Measurements from ENCODE around the gene NR5A1. TPM values are rescaled to one million over a fixed set of nuclear protein-coding genes. Genes with fewer than 3 reads are reported as not detected.

Gene NR5A1
- total RNA-seq, 1 donor from 2014 or later = 1.2 TPM

DNA sequence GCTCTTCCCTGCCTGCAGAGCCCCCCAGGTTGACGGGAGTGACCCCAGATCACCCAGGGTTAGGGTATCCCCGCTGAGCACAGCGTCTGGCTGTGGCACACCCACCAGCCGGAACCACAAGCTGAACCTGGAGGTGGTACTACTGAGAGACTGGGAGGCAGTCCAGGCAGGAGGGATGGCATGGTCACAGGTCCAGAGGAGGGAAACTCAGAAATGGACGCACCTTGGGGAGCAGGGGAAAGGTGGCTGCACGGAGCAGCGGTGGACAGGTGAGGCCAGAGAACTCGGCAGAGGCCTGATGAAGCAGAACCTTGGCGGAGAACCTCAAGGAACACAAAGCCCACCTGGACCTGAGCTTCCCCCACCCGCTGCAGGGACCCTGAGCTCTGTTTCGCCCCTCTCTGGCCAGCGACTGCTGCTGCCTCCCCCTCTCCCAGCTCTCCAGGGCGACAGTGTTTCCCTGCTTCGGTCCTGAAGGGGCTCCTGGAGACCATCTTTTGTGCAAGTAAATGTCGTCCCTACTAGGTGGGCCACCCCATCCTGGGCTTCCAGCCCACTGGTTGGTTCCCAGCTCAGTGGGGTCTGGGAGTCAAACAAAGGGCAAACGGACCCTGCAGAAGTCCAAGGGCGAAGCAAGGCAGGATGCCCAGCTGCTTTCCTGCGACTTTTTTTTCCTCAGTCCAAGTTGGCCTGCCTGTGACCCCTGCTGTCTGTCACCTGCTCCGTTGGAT is 56.1 kb downstream of the NR5A1 start:
- Mint-ChIP-seq H3K27me3 (ENCODE audit: unreplicated experiment) (peaks cover 7% of the 10 kb centered on the region), H3K27ac (ENCODE audit: unreplicated experiment) (no peak overlapping the region), H3K4me3 (ENCODE audit: unreplicated experiment) (no peak overlapping the region), H3K9me3 (ENCODE audit: unreplicated experiment) (no peaks in the 10 kb centered on the region), H3K4me1 (ENCODE audit: unreplicated experiment) (peaks cover 5% of the 10 kb centered on the region), H3K36me3 (ENCODE audit: low read depth, unreplicated experiment) (no peaks in the 10 kb centered on the region)
- TF ChIP-seq CTCF (IDR thresholded peaks at IDR 0.05; ENCODE audit: unreplicated experiment) = no peak
- no peak for DNase-seq (ENCODE audit: low spot score)

GRCh38 chr9:124450241-124450924 is 56.8 kb downstream of the NR5A1 start, which contains the start of gene ADGRD2:
Gene ADGRD2 (plus strand): TSS chr9:124450451. CDS start chr9:124451667, 1,216 bp downstream.
- H3K4me3 Mint-ChIP-seq (ENCODE audit: unreplicated experiment) = peak within 1 kb of the TSS; percentile 47
- no peak within 1 kb of the TSS for H3K27ac Mint-ChIP-seq (ENCODE audit: unreplicated experiment)
- DNase-seq (ENCODE audit: low spot score) = peak; percentile 47
- H3K4me1 Mint-ChIP-seq (ENCODE audit: unreplicated experiment) = peaks cover 5% of the 10 kb centered on the region
- TF ChIP-seq CTCF (IDR thresholded peaks at IDR 0.05; ENCODE audit: unreplicated experiment) = no peak
- H3K9me3 Mint-ChIP-seq (ENCODE audit: unreplicated experiment) = no peaks in the 10 kb centered on the region
- no peaks in the 10 kb centered on the region for H3K36me3 Mint-ChIP-seq (ENCODE audit: low read depth, unreplicated experiment)
- peaks cover 7% of the 10 kb centered on the region for H3K27me3 Mint-ChIP-seq (ENCODE audit: unreplicated experiment)

DNA sequence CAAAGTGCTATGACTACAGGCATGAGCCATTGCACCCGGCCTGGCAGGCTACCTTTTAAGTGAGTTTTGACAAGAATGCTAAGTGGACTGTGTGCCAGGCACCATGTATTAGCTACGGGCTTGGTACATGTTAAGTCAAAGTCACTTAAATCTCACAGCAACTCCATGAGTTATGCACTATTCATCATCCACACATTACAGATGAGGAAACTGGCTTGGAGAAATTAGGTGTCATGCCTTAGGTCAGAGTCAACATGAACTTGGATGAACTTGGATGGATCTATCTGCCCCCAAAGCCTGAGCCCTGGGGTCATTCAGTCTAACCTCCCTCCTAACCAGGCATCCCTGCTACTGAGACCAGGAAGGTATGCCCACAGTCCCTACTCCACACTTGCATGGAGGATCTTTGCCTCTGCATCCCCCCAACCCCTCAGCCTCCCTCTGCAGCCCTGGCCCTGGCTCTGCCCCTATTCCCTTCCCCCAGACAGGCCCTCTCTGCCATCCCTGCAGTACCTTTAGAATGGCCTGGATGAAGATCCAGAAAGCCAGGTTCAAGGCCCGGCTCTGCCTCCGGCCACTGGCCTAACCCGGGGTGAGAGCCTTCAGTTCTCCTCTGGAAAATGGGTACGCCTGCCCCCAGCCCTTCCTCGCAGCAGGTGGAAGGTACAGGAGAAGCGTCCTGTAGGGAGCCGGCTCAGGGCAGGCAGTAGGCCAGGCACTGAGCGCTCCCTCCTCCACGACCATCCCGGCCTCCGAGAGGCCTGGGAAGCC is 57.6 kb downstream of the NR5A1 start:
- no peak for DNase-seq (ENCODE audit: low spot score)
- no peaks in the 10 kb centered on the region for H3K9me3 Mint-ChIP-seq (ENCODE audit: unreplicated experiment)
- H3K36me3 Mint-ChIP-seq (ENCODE audit: low read depth, unreplicated experiment) = no peaks in the 10 kb centered on the region
- H3K27me3 Mint-ChIP-seq (ENCODE audit: unreplicated experiment) = peaks cover 7% of the 10 kb centered on the region
- peaks cover 5% of the 10 kb centered on the region for H3K4me1 Mint-ChIP-seq (ENCODE audit: unreplicated experiment)
- H3K4me3 Mint-ChIP-seq (ENCODE audit: unreplicated experiment) = peak overlapping the region; percentile 47
- no peak for TF ChIP-seq CTCF (IDR thresholded peaks at IDR 0.05; ENCODE audit: unreplicated experiment)
- no peak overlapping the region for H3K27ac Mint-ChIP-seq (ENCODE audit: unreplicated experiment)

DNA sequence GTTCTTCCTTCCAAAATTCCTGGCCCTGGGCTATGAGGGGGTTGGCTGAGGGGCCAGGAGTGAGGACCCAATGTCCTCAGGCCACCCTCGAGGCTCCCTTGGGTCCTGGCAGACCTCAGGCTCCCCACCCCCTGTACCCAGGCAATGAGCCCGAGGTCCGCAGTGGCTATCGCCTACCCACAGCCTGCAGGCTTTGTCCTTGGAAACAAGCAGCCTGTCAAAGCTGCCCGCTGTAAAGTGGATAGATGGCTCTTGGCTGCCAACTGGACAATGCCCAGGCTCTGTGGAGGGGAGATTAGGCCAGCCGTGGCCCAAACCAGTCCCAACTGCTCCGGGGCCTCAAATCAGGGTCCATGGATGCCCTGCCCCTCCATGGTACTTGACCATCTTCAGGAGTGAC is 59.2 kb downstream of the NR5A1 start:
- H3K27ac Mint-ChIP-seq (ENCODE audit: unreplicated experiment) = no peak overlapping the region
- no peak for DNase-seq (ENCODE audit: low spot score)
- no peaks in the 10 kb centered on the region for H3K9me3 Mint-ChIP-seq (ENCODE audit: unreplicated experiment)
- H3K27me3 Mint-ChIP-seq (ENCODE audit: unreplicated experiment) = peaks cover 7% of the 10 kb centered on the region
- H3K36me3 Mint-ChIP-seq (ENCODE audit: low read depth, unreplicated experiment) = no peaks in the 10 kb centered on the region
- peaks cover 5% of the 10 kb centered on the region for H3K4me1 Mint-ChIP-seq (ENCODE audit: unreplicated experiment)
- no peak overlapping the region for H3K4me3 Mint-ChIP-seq (ENCODE audit: unreplicated experiment)
- TF ChIP-seq CTCF (IDR thresholded peaks at IDR 0.05; ENCODE audit: unreplicated experiment) = no peak

Data from endothelial cell (in vitro differentiated cells).